ENCODE measurements around the gene XCL2.
"Not testable (repeated sequence)": the region's sequence is repeated elsewhere in the genome, so short reads cannot be mapped to it uniquely, and the experiment has no call there.

The XCL2 gene

DNA sequence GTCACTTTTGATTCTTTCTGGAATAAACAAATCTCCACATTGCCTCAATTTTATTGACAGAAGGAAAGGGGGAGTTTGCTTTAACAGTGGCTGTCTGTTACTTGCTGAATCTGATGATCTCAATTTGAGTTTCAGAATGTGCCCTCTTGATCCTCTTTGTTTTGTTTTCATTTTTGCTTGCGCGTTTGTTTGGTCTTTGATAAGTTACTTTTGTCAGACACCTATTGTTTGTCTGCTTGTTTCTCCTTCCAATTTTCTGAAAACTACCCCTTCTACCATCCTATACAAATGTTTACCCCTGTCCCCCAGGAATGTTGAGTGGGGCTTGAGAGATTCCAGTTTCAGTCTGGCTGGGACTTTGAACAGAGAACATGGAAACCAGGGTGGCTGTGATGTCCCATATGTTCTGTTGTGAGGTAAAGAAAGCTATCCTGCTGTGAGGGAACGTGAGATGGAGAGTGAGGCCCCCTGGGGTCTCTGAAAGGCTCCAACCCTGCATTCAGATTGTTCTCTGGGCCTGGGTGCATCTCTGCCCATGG, 11.8 kb upstream of the XCL2 start:
- no peak for DNase-seq

DNA sequence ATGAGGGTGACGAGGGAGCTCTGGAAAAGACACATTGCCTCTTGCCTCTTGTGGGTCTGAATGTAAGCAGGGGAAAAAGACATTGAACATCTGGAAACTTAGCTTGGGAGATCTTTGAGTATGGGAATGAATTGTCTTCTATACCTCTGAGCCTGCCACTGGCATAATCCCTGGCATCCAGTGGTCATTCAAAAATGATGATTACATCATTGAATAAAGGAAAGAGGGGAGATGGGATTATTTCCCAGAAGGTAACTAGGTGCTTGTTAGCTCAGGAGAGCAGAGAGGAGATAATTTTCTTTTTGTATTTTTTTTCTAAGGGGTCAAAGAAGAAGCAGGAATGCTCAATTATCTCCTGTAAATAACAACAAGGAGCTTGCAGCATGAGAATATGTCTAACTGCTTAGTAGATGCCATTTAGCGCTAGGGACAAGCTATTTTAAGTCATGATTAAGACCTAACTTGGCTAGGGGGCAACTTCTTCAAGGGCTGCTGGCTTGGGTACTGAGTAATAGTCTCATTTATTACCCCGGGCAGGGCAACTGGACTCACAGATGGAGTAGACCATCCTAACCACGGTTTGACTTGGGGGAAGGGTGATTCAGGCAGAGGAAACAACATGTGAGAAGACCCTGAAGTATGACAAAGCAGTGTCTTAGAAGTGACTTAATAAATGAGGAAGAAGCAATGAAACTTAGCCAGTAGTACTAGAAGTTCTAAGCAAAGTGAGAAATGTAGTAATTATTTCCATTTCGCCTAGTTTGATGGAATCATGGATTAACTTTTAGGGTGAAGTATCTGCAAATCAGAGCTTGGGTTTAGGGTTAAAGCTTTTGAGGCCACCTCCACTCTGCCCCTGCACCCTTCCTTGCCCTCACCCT, 11.0 kb upstream of the XCL2 start:
- DNase-seq: no peak

DNA sequence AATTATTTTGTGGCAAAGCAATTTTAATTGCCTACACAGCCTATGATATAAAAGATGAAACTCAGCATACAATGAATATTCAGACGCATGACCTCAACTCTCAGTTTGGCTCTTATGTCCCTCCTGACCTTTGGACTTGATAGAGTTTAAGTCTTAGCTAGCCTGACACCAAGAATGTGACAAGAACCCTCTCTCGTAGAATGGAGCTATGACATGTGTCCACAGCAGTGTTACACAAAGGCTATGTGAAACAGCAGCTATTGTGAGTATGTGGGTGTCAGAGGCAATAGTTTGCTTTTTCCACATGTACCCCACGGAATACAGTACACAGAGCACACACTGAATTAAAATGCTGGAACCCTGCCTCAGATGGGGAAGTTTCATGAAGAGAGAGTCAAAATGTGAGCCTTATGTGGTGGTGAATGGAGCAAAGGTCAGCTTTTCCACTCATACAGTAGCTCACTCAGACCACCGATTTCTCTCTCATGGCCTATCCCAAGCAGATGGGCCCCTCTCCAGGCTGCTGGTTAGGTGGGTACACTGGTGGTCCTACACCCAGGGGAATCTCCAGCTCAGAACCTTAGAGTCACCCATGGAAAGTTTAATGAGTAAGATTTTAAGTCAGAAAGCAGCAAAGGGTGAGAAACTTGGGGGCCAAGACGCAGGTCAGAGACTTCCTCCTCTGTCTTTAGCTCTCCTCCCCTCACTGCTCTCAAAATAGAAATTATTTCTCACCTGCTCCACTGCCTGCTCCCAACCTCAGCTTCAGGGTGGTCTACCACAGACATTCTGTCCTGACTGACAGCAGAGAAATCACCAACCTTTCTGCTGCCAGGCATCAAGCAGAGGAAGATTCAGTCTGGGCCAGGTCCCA, 10.1 kb upstream of the XCL2 start:
- DNase-seq: no peak

DNA sequence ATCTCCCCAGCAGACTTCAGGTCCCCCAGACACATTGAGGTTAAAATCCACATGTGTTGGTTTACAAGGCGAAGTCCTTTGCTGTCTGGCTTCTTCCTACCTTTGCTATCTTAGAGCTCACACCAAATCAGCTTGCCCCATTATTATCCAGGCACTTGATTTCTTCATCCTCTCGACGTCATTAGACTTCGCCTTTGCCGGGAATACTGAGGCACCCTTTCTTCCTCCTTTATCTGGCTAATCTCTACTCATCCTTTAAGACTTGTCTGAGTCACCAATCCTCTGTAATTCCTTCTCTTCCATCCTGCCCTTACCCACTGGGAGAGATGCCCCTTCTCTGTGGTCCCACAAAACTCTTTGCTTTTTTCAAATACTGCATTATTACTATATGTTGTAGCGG, 9.2 kb upstream of the XCL2 start:
- no peak for DNase-seq

DNA sequence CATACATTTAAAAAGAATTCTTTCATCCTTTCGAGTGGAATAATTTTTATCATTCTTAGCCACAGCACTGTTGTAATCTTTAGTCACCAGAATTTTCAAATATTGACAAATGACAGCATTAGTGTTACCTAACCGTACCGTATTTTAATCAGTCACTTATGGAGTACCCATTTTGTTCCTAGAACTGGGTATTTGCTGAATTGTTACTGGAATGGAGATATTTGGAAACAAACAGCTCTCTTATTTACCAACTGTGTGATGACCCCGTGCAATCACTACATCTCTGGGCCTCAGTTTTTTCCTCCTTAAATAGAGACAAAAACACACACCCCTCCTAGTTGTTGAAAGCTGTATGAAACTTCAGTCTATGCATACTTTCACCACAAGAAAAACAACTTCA, 7.9 kb upstream of the XCL2 start:
- DNase-seq: no peak

DNA sequence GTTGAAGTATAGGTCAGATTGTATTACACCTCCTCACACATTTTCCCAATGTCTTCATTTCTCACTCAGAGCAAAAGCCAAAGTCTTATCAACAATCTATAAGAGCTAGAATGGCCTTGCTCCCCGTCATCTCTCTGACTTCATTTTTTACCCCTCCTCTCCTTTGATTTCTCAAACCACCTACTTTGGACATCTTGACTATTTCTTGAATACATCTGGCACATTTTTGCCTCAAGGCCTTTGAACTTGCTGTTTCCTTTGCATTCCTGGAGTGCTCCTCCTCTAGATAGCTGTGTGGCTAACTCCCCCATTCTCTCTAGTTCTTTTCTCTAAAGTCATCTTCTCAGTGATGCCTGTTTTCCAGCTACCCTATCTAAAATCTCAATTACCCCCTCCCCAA, 7.2 kb upstream of the XCL2 start:
- no peak for DNase-seq

DNA sequence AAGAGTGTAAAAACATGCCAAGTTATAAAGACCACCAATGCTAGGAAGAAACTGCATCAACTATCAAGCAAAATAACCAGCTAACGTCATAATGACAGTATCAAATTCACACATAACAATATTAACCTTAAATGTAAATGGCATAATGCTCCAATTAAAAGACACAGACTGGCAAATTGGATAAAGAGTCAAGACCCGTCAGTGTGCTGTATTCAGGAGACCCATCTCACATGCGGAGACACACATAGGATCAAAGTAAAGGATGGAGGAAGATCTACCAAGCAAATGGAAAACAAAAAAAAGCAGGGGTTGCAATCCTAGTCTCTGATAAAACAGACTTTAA, 2.7 kb upstream of the XCL2 start:
- not testable (repeated sequence) for DNase-seq

DNA sequence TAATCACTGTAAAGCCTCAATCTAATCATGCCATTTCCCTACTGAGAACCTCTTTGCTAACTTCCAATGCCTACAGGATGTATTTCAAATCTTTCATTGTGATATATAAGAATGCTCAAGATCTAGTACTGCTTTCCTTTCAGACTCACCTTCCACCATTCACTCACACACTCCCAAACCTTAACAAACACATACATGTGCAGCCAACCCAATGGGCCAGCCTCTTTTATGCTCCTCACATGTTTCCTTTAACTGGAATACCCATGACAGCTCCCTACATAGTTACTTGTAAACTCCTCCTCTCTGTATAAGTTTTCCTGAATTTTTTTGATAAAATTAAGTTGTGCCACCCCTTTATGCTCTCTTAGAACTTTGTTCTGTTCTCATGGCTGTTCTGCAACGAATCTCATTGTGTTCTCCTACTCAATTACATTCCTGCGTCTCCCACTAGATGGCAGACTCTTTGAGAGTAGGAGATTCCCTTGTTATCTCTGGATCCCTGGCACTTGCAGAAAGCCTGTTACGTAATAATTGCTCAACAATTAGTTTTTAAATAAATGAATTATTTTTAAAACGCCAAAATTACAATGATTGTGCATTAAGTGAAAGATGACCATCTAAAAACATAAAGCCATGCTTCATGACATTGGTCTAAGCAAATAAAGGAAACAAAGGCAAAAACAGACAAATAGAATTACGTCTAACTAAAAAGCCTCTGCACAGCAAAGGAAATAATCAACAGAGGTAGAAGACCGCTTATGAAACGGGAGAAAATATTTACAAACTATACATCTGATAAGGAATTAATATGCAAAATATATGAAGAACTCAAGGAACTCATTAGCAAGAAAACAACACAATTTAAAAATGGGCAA, 2.1 kb upstream of the XCL2 start:
- peak; percentile 14 for DNase-seq

DNA sequence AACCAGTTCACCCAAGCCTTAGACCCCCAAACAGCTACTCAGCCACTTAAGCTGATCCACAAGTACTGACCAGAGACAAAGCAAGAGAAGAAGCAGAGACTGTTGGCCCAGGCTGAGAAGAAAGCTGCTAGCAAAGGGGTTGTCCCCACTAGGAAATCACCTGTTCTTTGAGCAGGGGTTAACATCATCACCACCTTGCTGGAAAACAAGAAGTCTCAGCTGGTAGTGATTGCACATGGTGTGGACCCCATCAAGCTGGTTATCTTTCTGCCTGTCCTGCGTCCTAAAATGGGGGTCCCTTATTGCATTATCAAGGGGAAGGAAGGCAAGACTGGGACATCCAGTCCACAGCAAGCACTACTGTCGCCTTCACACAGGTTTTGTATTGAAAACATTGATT, 819 bp downstream of the XCL2 start:
- not testable (repeated sequence) for DNase-seq

DNA sequence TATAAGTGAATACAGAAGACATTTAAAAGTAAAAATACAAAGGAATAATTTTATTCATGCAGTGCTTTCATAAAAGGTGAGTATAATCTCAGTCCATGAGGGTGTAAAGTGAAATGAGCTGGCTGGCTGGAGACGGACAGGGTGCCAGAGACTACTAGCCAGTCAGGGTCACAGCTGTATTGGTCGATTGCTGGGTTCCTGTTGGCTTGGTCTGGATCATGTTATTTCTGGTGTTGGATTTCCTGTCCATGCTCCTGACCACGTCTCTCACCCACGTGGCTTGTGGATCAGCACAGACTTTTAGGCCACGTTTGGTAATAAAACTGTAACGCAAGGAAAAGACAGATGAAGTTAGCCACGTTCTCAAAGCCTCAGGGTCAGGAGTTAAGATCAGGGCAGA, 3.0 kb downstream of the XCL2 start:
- DNase-seq: not testable (repeated sequence)

DNA sequence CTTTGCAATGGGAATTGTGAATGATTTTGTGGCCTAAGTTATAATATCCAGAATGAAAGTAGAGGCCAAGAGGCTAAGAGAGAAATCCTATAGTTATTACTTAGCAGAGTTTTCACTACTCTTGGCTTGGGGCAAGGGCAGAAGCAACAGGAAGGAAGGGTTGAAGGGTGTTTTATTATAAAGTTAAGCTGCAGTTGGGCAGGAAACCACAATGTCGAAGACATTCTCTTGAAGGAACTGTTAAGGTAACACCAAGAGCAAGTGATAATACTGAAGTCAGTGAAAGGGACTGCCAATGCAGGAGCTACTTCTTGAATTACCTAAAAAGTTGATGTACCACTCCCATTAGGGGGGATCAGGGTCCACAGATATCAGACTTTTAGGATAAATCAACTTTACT, 8.3 kb downstream of the XCL2 start:
- DNase-seq: no peak

DNA sequence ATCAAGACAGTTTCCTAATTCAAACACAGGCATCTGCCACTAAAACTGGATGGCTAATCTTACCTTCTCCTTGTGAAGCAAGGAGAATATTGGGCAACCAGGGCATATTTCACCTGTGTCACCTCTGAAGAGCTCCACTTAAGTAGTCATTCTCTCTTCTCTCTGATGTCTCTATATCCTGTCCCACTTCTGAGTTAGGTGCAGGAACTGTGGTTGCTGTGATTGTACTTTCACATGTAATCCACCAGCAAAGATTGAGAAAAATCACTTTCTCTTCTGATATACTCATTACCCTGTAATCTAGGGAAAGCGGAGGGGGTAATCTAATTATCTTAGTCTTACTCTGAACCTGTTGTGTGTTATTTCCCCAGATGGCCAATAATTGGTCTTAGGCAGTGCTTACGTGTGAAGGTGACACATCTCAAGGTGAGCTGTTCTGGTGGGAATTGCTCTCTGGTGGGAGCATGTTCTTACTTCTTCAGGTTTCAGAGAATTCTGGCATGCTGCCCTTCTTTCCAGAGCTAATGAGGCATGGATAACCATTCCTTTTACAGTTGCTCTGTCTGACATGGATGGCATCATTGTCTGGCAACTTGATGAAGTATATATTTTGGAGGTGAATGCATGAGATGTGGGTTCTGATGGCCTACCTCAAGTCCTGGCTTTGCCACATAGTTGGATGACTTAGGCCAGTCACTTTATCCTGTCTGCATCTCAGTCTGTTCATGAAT, 12.0 kb downstream of the XCL2 start:
- no peak for DNase-seq

DNA sequence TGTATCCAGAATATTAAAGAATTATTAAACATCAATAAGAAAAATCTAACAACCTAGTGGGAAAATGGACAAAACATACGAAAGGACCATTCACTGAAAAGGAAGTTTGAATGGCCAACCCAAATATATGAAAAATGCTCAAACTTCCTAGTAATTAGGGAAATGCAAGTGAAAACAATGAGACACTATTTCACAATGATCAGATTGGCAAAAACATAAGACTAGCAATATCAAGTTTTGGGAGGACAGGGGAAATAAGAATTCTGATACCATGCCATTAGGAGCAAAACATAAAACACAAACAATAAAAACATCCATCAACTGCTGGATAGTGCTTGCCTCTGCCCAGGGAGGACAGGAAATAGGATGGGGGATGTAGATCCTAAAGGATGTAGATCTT, 14.3 kb downstream of the XCL2 start:
- DNase-seq: no peak

DNA sequence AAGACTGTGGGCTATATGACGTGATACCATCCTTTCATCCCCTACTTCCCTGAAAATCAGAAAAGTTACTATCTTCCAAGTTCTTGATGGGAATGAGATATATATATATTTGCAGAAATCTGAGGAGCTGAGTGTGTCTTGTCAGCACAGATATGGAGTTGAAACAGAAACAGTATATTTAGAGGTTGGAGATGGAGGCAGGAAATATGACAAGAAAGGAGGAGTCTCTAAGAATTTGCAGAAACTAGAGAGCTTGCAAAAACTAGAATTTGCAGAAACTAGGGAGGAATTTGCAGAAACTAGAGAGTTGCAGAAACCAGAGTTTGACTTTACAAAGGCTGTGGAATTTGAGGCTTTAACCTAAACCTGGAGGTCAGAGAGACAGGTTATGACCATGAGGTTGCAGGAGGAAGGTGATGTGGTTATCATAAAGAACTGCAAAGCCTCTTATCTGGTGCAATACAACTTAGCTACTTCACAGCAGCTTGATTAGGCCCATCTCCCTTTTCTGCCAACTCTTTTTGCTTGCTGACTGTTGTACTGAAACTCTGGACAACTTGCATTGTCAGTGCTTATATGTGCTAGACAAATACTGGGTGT, 22.3 kb downstream of the XCL2 start:
- no peak for DNase-seq

DNA sequence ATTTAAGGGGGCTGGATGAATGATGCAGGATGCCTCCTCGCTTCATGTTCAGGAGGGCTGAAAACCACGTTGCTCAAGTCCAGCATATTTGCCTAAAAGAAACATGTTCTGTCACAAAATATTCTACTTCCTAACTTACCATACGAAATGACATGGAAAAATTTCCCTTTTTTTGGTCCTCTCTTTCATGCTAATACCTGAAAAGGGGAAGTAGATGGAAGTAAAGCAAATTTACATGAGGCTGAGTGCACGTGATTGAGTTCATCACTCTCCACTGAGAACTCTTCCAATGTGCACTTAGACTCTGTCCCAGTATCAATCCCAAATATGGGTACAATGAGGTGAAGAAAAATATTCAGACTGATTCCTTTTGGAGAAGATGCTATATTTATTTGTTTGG, 23.0 kb downstream of the XCL2 start:
- DNase-seq: no peak

DNA sequence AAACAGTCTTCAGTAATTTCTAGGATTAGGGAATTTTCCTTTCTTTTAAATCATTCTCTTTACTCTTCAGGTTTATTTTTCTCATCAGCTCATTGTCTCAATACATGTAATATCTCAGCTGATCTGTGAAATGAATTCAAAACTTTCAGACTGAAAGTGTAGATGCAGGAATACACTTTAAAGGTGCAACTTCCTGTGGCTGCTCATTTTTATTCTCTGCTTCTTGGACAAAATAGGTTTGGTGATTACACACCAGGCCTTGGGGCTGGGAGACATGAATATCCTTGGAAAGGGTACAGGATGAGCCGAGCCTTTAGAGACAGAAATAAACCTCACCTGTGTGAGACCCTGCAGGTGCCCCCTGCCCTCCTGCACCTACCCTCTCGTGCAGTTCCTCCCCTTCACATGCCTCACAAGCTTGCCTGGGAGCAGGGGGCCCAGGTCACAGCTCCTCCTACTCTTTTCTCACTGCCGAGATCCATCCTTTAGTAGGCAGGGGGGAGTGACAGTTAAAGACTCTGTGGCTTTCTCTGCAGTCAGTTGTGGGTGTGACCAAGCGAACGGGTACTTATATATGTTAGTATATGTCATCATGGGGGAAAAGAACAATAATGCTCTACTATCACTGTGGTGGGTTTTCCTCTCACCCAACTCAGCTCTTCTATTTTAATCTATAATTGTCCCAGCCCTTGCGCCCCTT, 23.6 kb downstream of the XCL2 start:
- DNase-seq: peak; percentile 44

DNA sequence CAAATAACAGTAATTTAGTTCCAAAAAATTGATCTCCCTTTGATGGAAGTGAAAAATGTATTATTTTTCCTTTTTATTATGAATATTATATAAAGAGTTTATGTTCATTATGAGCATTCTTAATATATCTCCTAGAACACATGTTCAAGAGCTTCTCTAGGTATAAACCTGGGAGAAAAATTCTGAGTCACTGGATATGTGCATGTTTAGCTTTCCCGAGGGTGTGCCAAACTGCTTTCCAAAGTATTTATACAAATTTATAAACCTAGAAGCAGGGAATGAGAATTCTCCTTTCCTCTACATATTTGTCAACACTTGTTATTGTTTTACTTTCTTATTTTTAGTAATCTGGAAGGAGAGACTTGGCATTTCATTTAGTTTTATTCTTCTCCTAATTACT, 25.0 kb downstream of the XCL2 start:
- DNase-seq: no peak

DNA sequence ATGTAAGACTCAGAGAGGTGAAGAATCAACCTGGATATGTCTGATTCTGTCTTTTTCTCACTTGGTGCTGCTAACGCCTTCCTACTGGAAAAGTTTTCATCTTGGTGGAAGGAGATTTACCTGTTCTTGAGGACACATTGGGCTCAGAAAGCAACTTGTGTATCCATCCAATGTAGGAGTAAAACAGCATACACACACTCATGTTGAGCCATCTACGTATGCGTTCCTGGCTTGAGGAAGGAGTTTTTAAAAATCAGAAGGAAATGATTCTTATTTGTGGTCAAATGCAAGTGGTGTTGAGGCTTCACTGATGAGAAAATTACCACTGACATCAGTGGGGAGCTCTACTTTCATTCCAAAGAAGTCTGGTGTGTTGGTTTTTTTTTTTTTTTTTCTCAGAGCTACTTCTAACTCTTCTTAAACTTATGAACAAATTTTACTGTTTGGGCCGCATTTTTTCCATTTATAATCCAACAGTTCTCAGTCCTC, 25.6 kb downstream of the XCL2 start:
- DNase-seq: no peak

DNA sequence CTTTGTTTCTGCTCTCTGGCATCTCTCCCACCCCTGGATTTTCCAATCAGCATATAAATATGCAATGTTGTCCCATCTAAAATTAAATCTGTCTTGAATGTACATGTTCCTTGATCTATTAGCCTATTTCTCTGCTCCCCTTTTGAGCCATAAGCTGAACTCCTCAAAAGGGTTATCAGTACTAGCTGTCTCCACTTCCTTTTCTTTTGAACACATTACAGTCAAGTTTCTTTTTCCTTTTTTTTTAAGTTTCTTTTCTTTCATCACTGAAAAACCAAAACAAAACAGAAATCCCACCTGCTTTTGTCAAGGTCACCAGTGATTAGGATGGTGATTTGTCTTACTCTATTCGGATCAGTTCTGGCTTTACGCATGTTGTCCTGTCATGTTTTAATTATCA, 29.3 kb downstream of the XCL2 start:
- DNase-seq: no peak

DNA sequence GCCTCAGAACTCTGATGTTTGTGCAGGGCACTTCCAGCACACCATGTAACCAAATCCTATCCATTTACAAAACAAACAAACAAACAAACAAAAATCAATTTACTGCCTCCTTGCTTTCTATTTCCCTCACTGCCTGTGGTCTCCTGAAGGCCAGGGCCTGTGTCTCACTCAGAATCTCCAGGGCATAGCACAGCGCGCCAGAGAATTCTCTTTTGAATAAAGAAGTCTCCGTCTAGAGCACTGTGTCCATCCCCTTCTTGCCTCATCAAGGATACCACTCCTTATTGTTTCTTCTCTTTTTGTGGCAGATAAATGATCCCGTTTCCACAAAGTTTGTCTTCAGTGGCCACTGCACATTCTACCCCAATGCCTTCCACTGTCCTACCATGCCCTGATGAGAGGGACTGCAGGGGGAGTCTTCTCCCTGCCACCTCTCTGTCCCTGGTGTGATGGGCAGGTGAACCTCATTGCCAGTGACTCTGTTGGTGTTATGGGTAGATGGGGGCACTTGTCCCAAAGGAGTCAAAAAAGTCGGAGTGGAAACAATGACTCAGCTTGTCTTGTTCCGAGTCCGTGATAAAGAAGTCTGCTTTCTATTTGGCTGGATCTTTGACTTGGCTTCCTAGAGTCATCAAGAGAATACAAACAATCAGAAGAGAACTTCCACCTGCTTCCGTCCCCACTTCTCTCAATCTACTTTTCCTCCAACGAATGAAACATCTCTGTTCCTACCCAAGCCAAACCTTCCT, 30.0 kb downstream of the XCL2 start:
- no peak for DNase-seq

Measured in stimulated activated CD4-positive, alpha-beta T cell treated with anti-CD3 and anti-CD28 coated beads, Interleukin-4, amount 100 ng/mL, for 24 hours (primary cell).